Right forelimb (tissue), 1 donor: ENCODE data around the gene TAF11L14.
"Not testable (repeated sequence)": the region's sequence is repeated elsewhere in the genome, so short reads cannot be mapped to it uniquely, and the experiment has no call there.

Experiments
- DNase-seq: peaks from one replicate; pipeline ENCODE4 v3.0.0-alpha.2; 2018

The TAF11L14 gene

DNA sequence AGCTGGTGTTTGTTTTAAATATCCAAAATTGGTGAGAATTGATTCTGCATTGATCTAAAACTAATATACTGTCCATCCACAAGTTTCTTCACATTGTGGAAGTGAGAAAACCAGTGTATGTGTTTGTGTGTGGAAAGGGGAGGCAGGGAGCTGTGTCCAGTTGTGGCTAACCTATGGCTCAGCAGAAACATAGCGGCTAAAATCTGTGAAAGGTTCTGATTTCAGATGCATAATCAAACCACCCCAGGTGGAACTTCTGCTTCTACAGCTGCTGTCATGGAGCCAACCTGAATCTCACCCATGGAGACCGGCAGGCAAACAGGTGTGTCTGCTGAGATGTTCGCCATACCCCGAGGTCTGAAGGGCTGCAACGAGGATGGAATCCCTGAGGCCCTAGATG, at the start of gene TAF11L14:
Gene TAF11L14 (plus strand): TSS at position 301 of the 400 bp plus-strand sequence.
- no peak for DNase-seq

DNA sequence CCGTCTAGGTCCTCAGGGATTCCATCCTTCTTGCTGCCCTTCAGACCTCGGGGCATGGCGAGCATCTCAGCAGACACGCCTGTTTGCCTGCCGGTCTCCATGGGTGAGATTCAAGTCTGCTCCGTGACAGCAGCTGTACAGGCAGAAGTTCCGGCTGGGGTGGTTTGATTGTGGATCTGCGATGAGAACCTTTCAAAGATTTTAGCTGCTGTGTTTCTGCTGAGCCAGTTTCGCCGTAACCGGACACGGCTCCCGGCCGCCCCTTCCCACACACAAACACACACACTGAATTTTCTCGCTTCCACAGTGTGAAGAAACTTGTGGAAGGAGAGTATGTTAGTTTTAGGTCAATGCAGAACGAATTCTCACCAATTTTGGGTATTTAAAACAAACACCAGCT, 48.6 kb upstream of the TAF11L14 start, which contains the start of gene TAF11L7:
Gene TAF11L7 (minus strand): TSS at position 101 of the 400 bp plus-strand sequence.
- not testable (repeated sequence) for DNase-seq

DNA sequence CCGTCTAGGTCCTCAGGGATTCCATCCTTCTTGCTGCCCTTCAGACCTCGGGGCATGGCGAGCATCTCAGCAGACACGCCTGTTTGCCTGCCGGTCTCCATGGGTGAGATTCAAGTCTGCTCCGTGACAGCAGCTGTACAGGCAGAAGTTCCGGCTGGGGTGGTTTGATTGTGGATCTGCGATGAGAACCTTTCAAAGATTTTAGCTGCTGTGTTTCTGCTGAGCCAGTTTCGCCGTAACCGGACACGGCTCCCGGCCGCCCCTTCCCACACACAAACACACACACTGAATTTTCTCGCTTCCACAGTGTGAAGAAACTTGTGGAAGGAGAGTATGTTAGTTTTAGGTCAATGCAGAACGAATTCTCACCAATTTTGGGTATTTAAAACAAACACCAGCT, 43.4 kb upstream of the TAF11L14 start, which contains the start of gene TAF11L8:
Gene TAF11L8 (minus strand): TSS at position 101 of the 400 bp plus-strand sequence.
- not testable (repeated sequence) for DNase-seq

DNA sequence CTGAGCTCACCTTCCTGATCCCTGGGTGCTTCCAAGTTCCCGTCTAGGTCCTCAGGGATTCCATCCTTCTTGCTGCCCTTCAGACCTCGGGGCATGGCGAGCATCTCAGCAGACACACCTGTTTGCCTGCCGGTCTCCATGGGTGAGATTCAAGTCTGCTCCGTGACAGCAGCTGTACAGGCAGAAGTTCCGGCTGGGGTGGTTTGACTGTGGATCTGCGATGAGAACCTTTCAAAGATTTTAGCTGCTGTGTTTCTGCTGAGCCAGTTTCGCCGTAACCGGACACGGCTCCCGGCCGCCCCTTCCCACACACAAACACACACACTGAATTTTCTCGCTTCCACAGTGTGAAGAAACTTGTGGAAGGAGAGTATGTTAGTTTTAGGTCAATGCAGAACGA, 40.0 kb upstream of the TAF11L14 start, which contains the start of gene TAF11L9:
Gene TAF11L9 (minus strand): TSS at position 140 of the 400 bp plus-strand sequence.
- DNase-seq, result not testable (repeated sequence)

DNA sequence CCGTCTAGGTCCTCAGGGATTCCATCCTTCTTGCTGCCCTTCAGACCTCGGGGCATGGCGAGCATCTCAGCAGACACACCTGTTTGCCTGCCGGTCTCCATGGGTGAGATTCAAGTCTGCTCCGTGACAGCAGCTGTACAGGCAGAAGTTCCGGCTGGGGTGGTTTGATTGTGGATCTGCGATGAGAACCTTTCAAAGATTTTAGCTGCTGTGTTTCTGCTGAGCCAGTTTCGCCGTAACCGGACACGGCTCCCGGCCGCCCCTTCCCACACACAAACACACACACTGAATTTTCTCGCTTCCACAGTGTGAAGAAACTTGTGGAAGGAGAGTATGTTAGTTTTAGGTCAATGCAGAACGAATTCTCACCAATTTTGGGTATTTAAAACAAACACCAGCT, 36.5 kb upstream of the TAF11L14 start, which contains the start of gene TAF11L10:
Gene TAF11L10 (minus strand): TSS at position 101 of the 400 bp plus-strand sequence.
- DNase-seq, result not testable (repeated sequence)

DNA sequence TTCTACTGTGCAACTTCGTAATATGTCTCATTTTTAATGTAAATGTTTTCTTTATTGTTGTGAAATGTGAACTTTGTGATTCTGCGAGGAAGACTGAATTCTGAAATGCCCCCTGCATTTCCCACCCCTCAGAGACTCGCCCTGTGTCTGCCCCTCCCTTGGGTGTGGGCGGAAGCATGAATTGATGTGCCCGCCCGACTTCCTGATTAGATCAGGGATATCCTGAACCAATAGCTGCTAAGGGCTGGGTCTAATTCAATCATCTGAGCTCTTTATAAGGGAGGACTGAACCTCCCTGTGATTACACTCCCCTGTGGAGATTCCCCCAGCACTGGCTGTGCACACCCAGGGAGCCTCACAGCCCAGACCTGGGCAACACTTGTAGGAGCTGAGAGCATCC, 30.4 kb upstream of the TAF11L14 start, which contains the start of gene TAF11L11:
Gene TAF11L11 (plus strand): TSS at position 304 of the 400 bp plus-strand sequence.
- DNase-seq, result not testable (repeated sequence)

DNA sequence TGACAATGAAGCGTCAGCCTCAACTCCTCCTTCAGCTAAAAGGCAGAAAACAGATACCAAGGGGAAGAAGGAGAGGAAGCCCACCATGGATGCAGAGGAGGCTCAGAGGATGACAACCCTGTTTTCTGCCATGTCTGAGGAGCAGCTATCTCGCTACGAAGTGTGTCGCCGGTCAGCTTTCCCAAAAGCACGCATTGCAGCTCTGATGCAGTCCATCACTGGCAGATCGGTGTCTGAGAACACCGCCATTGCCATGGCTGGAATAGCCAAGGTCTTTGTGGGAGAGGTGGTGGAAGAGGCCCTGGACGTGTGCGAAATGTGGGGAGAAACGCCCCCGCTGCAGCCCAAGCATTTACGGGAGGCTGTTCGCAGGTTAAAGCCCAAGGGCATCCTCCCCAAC, 29.3 kb upstream of the TAF11L14 start:
- DNase-seq, result no peak

DNA sequence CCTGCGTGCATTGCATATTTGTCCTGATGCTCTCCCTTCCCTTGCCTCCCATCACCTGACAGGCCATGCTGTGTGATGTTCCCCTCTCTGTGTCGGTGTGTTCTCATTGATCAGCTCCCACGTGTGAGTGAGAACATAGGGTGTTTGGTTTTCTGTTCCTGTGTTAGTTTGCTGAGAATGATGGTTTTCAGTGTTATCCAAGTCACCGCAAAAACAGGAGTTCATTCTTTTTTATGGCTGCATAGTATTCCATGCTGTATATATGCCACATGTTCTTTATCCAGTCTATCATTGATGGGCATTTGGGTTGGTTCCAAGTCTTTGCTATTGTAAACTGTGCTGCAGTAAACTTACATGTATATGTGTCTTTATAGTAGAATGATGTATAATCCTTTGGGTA, 26.8 kb upstream of the TAF11L14 start:
- not testable (repeated sequence) for DNase-seq

DNA sequence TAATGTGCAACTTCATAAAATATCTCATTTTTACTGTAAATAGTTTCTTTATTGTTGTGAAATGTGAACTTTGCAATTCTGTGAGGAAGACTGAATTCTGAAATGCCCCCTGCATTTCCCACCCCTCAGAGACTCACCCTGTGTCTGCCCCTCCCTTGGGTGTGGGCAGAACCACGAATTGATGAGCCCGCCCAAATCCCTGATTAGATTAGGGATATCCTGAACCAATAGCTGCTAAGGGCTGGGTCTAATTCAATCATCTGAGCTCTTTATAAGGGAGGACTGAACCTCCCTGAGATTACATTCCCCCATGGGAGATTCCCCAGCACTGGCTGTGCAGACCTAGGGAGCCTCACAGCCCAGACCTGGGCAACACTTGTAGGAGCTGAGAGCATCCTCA, 24.2 kb upstream of the TAF11L14 start, which contains the start of gene TAF11L12:
Gene TAF11L12 (plus strand): TSS at position 301 of the 400 bp plus-strand sequence.
- not testable (repeated sequence) for DNase-seq

DNA sequence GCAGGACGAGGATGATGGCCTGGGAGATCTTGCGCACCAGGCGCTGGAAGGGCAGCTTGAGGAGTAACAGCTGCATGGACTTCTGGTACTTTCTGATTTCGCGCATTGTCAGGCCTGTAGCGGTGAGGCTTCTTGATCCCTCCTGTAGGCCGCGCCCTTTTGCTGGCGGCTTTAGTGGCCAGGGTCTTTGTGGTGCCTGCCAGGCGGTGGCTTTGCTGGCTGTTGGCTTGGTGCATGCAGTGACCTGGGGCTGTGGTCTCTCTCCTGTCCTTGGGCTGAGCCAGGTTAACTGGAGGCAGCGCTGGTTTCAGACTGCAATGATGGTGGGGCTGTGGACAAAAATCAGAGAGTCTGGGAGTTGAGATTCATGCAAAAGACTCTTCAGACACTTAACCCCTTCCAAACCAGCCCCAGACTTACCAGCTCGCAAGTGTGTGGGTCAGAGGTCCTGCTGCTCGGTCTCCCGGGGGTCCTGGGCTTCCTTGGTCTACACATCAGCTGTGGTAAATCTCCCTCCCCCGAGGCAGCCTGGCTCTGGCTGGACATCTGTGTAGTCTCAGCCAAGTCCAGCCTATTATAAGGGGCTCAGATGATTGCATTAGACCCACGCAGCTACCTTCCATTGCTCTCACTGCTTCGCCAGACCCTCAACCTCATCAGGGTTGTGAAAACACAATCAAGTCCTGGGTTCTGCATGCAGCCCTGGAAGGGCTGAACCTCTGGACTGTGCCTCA, 19.2 kb upstream of the TAF11L14 start:
- DNase-seq, result no peak

DNA sequence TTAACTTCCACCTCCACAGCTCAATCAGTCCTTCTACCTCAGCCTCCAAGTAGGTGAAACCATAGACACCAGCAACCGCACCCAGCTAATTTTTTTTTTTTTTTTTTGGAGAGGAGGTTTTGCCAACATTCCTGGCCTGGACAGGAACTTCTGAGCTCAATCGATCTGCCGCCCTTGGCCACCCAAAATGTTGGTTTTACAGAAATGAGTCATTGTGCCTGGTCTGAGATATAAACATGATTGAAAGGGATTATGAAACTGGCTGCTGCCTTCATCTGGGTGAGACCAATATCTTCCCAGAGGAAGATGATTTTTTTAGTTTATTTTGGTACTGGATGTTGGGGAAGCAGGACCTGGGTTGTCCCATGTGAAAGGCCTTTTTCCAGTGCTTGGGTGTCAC, 14.9 kb upstream of the TAF11L14 start:
- DNase-seq, result no peak

DNA sequence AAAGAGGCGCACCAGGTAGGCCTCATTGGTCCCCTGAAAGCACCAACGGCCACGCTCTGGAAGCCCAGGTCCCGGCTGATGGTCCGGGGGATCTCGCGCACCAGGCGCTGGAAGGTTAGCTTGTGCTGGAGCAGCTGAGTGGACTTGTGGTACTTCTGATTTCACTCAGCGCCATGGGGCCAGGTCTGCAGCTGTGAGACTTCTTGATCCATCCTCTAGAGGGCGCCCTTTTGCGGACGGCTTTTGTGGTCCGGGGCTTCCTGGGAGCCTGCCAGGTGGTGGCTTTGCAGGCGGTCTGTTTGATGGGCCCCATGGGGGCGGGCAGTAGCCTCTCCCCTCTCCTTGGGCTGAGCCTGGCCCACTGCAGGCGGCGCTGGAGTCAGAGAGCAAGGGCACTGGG, 13.6 kb upstream of the TAF11L14 start:
- DNase-seq, result no peak

DNA sequence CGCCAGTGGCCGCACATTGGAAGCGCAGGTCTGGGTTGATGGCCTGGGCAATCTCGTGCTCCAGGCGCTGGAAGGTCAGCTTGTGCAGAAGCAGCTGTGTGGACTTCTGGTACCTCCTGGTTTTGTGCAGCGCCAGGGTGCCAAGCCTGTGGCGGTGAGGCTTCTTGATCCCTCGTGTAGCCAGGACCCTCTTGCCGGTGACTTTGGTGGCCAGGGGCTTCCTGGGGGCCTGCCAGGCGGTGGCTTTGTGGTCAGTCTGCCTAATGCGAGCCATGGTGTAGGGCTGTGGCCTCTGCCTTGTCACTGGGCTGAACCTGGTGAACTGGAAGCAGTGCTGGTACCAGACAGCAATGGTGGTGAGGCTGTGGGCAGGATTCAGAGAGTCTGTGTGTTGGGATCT, 8.6 kb upstream of the TAF11L14 start:
- no peak for DNase-seq

DNA sequence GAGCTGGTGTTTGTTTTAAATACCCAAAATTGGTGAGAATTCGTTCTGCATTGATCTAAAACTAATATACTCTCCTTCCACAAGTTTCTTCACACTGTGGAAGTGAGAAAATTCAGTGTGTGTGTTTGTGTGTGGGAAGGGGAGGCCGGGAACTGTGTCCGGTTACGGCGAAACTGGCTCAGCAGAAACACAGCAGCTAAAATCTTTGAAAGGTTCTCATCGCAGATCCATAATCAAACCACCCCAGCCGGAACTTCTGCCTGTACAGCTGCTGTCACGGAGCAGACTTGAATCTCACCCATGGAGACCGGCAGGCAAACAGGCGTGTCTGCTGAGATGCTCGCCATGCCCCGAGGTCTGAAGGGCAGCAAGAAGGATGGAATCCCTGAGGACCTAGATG, 2.5 kb upstream of the TAF11L14 start, which contains the start of gene TAF11L13:
Gene TAF11L13 (plus strand): TSS at position 301 of the 400 bp plus-strand sequence.
- not testable (repeated sequence) for DNase-seq

DNA sequence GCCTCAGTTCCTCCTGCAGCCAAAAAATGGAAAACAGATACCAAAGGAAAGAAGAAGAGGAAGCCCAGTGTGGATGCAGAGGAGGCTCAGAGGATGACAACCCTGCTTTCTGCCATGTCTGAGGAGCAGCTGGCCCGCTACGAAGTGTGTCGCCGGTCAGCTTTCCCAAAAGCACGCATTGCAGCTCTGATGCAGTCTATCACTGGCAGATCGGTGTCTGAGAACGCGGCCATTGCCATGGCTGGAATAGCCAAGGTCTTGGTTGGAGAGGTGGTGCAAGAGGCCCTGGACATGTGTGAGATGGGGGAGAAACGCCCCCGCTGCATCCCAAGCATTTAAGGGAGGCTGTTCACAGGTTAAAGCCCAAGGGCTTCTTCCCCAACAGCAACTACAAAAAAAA, 15.0 kb downstream of the TAF11L14 start:
- DNase-seq, result not testable (repeated sequence)

DNA sequence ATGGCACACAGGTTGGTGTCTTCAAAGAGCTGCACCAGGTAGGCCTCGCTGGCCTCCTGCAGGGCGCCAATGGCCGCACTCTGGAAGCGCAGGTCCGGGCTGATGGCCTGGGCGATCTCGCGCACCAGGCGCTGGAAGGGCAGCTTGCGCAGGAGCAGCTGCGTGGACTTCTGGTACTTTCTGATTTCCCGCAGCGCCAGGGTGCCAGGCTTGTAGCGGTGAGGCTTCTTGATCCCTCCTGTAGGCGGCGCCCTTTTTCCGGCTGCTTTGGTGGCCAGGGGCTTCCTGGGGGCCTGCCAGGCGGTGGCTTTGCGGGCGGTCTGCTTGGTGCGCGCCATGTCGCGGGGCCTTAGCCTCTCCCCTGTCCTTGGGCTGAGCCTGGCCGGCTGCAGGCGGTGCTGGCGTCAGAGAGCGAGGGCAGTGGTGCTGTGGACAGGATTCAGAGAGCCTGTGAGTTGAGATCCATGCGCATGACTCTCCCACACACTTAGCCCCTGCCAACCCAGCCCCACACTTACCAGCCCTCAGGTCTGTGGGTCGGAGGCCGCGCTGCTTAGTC, 21.0 kb downstream of the TAF11L14 start:
- not testable (repeated sequence) for DNase-seq

DNA sequence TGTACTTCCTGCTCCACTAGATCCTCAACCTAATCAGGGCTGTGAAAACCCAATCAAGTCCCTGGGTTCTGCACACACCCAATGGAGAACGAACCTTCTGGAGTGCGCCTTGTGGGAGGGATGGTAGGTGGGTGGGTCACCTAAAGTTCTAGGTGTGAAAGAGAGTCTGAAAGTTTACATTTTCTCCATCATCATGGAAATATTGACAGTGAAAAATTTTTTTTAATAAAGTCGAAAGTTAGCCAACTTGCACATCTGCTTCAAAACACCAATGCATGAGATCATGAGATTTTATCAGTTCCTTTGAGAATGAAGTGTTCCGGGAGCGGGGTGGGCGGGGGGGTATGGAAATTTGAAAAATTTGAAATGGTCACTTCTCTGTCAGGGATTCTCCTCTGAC, 21.7 kb downstream of the TAF11L14 start:
- no peak for DNase-seq

DNA sequence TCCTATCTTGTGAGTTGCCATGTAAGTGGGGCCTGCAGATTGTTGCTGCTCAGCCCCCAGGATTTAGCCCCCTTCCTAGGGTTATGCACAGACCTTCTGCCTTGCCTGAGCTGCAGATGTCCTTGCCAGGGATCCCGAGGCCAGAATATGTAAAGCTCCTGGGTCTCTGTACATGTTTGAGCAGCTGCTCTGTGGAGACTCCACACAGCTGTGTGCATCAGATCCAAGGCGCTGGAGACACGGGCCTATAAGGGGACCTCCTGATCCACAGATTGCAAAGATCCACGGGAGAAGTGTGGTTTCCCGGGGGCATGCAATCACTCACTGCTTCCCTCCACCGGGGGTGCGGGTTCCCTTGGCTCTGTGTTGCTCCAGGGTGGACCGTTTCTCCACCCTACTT, 28.9 kb downstream of the TAF11L14 start:
- DNase-seq, result no peak

DNA sequence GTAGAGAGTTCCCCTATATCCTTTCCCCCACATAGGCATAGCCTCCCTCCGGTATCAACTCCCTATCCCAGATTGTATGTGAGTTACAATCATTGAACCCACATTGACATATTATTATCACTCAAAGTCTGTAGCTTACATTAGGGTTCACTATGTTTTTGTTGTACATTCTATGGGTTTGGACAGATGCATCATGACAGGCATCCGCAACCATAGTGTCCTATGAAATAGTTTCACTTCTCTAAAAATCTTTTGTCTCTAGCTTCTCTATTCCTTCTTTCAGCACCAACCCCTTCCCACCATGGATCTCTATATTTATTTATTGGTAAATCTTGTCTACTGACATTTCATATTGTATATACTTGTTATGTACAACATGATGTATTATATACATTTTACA, 31.6 kb downstream of the TAF11L14 start:
- DNase-seq, result no peak

DNA sequence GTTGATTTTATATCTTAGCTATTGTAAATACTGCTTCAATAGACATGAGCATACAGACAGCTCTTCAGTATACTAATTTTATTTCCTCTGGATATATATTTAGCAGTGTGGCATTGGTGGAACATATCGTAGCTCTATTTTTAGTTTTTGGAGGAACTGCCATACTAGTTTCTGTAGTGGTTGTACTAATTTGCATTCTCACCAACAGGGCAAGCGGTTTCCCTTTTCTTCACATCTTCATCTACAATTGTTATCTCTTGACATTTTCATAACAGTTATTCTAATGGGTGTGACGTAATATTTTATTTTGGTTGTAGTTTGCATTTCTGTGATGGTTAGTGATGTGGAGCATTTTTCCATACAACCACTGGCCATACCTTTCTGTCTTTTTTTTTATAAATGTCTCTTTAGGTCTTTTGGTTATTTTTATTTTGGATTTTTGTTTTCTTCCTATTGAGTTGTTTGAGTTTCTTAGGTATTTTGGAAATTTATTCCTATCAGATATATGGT, 32.5 kb downstream of the TAF11L14 start:
- no peak for DNase-seq

DNA sequence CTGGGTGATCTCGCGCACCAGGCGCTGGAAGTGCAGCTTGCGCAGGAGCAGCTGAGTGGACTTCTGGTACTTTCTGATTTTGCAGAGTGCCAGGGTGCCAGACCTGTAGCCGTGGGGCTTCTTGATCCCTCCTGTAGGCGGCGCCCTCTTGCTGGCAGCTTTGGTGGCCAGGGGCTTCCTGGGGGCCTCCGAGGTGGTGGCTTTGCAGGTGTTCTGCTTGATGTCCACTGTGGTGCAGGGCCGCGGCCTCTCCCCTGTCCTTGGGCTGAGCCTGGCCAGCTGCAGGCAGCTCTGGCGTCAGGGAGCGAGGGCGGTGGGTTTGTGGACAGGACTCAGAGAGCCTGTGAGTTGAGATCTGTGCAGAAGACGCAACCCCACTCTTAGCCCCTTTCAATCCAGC, 36.1 kb downstream of the TAF11L14 start:
- DNase-seq, result no peak

DNA sequence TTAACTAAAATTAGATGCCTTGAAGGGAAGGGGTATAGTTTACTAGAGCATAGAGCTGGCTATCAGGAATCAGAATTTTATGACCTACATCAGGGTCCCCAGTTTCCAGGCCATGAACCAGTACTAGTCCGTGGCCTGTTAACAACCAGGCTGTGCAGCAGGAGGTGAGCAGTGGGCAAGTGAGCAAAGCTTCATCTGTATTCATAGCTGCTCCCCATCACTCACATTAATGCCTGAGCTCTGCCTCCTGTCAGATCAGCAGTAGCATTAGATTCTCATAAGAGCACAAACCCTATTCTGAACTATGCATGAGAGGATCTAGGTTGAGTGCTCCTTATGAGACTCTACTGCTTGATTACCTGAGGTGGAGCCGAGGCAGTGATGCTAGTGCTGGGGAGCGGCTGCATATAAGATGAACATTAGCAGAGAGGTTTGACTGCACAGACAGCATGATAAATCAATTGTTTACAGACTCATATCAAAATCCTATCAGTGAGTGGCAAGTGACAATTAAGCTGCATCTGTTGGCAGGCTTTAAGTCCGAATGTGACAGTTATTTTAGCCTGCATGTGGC, 44.6 kb downstream of the TAF11L14 start:
- DNase-seq, result no peak

DNA sequence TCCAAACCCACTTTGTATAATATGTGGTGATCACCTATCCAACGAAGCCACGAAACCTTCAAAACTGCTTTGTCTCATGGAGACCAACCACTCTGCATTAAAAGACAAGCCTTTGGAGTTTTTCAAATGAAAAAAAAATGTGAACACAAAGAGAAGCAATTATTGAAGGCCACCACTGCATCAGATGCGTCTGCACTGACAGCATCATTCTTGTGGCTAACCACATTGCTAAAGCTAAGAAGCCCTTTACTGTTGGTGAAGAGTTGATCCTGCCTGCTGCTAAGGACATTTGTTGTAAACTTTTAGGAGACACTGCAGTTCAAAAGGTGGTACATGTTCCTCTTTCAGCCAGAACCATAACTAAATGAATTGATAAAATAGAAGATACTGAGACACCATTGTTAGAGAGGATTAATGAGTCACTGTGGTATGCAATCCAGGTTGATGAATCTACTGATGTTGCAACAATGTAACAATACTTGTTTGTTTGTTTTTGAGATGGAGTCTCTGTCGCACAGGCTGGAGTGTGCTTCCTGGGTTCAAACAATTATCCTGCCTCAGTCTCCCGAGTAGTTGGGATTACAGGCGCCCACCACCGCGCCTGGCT, 45.4 kb downstream of the TAF11L14 start:
- no peak for DNase-seq
